Measurements from ENCODE around the gene ANKRD44. TPM values are rescaled to one million over a fixed set of nuclear protein-coding genes. Genes with fewer than 3 reads are reported as not detected.

ANKRD44 gene
- polyA plus RNA-seq, 1 donor: 15.5 TPM

DNA sequence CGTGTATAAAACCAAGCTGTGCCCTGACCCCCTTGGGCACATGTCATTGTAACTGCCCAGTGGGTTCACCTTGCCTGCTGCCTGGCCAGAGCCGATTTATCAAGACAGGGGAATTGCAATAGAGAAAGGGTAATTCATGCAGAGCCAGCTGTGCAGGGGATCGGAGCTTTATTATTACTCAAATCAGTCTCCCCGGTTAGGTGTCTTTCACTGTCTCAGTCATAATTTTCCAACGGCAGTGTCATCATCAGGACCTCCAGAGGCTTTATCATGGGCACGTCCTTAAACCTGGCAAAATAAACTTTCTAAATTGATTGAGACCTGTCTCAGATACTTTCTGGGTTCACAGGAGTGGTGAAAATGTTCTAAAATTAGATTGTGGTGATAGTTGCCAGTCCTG is 354.5 kb downstream of the ANKRD44 start:
- DNase-seq: no peak

DNA sequence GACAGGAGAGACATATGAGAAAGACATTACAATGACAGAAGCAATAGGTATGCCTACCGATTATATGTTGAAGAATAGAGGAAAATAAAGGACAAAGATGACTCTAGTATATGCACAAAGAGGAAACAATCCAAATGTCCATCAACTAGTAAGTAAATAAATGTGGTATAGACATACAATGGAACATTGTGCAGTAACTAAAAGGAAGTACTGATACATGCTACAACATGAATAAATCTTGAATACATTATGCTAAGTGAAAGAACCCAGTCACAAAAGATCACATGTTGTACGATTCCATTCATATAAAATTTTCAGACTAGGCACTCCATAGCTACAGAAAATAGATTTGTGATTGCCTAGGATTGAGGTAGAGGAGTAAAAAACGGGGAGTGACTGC is 355.5 kb downstream of the ANKRD44 start:
- DNase-seq: no peak

DNA sequence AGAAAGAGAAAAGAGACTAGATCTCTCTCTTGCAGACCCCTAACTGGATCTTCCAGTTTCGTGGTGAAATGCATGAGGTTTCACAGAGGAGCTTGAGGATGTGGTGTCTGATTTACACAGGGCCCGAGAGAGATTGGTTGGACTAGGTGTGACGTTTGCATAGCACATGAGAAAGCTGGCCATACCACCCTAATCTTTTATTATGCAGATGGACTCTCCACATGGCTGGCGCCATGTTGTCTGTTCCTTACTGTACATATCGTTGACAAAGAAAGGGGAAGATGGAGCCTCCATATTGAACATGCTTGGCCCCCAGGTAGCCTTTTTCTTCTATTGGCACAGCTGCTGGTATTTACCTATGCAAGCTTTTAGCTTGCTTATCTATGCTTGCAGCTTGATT is 356.6 kb downstream of the ANKRD44 start:
- DNase-seq: no peak

DNA sequence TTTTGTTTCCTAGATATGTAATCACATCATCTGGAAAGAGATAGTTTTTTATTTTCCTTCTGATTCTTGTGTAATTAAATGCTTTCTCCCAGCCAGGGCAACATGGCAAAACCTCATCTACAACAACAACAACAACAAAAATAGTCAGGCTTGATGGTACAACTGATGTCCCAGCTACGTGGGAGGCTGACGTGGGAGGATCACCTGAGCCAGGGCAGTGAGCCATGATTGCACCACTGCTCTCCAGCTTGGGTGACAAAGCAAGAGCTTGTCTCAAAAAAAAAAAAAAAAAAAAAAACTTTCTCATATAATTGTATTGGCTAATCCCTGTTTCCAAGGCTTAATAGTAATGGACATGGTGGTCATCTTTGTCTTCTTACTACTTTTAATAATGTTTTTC is 357.6 kb downstream of the ANKRD44 start:
- DNase-seq: no peak

DNA sequence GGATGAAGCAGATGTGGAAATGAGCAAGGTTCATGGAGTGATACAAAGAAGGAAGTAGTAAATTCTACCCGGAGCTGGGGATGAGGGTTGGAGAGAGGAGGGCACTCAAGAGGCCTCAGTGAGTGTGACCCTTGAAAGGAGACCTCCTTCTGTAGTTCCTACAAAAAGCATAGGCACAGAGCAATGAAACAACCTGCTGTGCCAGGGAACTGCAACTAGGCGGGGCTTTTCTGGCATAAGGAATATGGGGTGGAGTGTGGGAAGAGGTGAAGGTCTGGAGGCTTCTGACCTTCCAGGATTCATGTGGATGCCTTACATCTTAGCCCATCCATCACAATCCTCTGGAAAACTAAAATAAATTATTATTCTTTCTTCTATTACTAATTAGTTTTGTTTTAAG is 358.6 kb downstream of the ANKRD44 start:
- DNase-seq: no peak

DNA sequence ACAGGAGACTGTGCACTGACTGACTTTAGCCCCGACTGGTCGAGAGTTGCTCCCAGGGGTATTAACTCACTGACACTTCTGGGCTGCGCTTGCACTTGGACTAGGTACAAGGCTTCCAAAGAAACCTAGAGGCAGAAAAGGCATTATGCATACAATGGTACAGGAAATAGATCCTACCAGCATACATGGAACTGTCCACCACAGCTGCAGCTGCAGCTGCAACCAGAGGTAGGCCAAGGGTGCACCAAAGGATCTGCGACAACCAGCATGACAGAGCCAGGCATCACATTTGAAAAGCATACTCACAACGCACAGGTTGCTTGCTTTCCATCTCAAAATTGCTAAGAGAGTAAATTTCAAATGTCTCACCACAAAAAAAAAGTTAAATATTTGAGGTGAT is 361.5 kb downstream of the ANKRD44 start:
- no peak for DNase-seq

DNA sequence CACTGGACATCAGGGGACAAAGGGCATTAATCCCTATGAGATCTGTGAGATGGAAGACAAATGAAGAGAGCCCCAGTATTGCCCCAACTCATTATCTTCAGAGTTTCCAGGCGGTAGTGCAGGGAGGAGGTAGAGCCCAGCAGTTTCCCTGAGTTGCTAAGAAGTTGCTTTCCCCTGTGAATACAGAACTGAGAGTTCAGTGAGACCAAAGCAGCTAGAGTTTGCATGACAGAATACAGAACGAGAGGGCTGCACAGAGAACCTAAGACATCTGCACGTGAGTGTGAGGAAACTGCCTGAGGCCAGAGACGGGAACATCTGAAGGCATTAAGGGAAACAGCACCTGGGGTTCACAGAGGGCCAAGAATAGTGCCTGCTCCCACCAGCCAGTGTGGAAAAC is 366.0 kb downstream of the ANKRD44 start:
- DNase-seq: no peak

DNA sequence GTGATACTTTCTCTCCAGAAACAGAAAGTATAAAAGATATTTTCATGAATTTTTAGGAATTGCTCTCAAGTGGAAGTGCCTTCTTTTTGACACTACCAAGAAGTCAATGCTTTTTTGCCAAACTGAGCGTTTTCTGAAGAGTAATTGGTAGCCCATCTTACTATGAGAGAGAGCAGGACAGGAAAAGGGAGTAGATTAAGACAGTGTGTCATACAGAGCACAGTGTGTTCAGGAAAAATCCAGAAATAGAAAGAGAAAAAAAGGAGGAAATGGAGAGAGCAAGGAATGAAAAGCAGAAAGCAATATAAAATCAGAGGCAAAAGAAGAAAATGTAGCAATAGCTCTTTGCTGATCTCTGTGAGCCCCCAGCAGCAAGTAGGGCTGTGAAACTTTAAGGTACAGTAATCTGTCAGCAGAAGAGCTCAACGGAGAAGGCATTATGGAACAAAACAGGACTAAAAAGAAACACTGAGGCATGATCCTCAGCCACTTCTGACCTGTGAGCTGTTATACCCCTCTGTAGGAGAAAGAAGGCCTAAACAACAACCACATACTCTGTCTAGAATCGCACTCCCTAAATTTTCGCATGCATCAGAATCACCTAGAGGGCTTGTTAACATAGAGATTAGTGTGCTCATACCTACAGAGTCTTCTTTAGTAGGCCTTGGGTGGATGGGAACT is 369.0 kb downstream of the ANKRD44 start:
- DNase-seq: no peak

DNA sequence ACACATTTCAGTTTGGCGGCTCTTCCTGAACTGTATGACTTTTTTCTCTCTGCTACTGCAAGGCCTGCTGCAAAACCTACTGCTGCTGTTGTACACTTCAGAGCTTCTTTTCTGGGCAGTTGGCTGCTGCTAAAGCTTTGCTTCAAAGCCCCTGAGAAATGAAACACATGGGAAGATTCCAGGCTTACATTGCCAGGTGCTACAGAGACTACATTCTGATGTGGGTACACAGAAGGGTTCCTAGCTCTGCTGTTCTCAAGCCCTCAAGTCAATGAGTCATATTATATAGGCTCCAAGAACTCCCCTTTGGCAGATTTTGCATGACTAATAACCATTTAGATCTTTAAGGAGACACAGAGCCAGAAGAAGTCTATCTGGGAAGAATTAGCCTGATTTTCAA is 371.2 kb downstream of the ANKRD44 start:
- DNase-seq: no peak

Other genes with a start within 250 kb of the ANKRD44 start
- 607 TPM for gene SF3B1, start 124.2 kb upstream of the ANKRD44 start, polyA plus RNA-seq (ENCODE audit: insufficient read length)
- 17.8 TPM for gene COQ10B, start 142.8 kb upstream of the ANKRD44 start, polyA plus RNA-seq (ENCODE audit: insufficient read length)
- 695 TPM for gene HSPD1, start 189.1 kb upstream of the ANKRD44 start, polyA plus RNA-seq (ENCODE audit: insufficient read length)
- 252 TPM for gene HSPE1, start 189.6 kb upstream of the ANKRD44 start, polyA plus RNA-seq (ENCODE audit: insufficient read length)
- gene MOB4, start 205.3 kb upstream of the ANKRD44 start, polyA plus RNA-seq (ENCODE audit: insufficient read length): 45.1 TPM

Data from left kidney (tissue), 2 donors.